ENCODE data around the gene CATSPER1. TPM values are rescaled to one million over a fixed set of nuclear protein-coding genes. Genes with fewer than 3 reads are reported as not detected.

CATSPER1 gene
- 0.32 TPM in 1 of 2 replicates, not detected in the other for total RNA-seq

GRCh38 chr11:66026017-66026529 is at the start of gene CATSPER1:
Gene CATSPER1 (minus strand): TSS chr11:66026479. CDS start chr11:66026379, 100 bp downstream.
- intact Hi-C loops (cut with micrococcal nuclease), result no loop called here

DNA sequence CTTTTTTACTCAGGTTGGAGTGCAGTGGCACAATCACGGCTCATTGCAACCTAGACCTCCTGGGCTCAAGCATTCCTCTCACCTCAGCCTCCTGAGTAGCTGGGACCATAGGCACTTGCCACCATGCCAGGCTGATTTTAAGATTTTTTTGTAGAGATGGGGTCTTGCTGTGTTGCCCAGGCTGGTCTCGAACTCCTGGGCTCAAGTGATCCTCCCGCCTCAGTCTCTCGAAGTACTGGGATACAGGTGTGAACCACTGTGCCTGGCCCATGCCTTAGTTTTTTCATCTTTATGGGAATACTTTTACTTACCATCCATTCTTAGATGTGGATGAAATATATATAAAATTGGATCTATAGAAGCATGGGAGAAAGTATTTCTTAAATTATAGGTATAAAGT is 49.0 kb upstream of the CATSPER1 start:
- intact Hi-C loops (cut with micrococcal nuclease), result no loop called here

DNA sequence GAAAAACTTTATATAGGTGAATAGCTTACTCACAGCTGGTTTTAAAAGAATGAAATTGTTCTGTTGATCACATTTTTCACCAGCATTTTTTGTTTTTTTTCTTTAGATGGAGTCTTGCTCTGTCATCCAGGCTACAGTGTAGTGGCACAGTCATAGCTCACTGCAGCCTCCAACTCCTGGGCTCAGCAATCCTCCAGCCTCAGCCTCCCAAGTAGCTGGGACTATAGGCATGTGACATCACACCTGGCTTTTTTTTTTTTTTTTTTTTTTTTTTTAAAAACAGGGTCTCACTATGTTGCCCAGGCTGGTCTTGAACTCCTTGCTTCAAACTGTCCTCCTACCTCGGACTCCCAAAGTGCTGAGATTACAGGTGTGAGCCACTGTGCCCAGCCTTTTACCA is 47.4 kb upstream of the CATSPER1 start:
- intact Hi-C loops (cut with micrococcal nuclease), result no loop called here

DNA sequence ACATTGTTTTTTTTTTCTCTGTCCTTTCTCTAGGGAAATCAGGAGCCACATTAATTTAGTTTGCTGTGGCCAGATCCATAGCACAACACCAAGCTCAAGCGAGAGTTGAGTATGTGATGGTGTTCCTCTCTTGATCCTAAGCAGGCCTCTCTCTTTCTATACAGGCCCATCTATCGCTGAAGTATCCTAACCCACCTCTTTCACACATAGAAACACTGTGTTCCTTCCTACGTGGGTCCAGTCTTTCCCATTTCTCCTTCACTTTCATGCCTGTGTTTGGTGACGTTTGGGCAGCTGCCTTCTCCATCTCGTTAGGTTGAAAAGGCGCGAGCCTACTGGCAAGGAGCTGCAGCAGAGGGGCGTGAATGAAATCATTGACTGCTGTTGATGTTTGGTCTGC is 46.2 kb upstream of the CATSPER1 start:
- intact Hi-C loops (cut with micrococcal nuclease), result no loop called here

DNA sequence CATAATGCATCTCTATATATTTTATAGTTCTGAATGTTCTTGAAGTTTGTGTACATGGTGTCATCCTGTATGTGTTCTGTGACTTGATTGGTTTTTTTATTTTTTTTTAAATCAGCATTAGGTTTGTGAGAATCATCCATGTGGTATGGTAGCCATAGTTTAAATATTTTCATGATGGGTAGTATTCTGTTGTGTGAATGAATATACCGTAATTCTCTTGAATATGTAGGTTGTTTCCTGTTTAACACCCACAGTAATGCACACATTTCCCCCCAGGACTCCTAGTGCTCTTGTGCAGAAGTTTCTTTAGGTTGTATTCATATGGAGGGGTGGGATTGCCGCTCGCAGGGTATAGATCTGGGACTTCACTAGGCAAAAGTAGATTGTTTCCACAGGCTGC is 45.8 kb upstream of the CATSPER1 start:
- intact Hi-C loops (cut with micrococcal nuclease), result no loop called here

DNA sequence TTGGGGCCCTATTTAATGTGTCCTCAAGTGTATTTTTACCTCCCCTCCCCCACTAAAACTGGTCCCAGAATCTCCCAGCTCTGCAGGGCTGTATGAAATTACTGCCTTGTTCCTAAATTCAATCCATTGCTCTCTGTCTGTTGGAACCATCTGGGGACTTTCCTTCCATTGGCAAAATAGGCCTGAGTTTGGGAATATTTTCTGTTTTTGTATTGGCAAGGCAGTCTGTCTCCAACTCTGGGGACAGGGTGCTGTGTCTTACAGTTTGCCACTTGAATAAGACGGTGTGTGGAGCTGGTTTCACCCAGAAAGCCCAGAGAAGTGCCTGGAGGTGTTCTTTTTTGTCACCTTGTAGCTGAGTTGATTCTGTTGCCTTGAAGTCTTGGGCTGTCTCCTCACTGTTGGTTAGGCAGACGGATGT is 45.1 kb upstream of the CATSPER1 start:
- intact Hi-C loops (cut with micrococcal nuclease), result loop anchor here (1.0 kb wide), 3 partner anchors 10 to 151 kb away; no protein-coding TSS in a partner anchor

- intact Hi-C loops (cut with micrococcal nuclease), result loop anchor here (1.0 kb wide), 3 partner anchors 11 to 152 kb away; no protein-coding TSS in a partner anchor
Observed at GRCh38 chr11:66070604-66071380, 44.5 kb upstream of the CATSPER1 start.

GRCh38 chr11:66069715-66070603 is 43.7 kb upstream of the CATSPER1 start, which contains the start of gene PACS1:
Gene PACS1 (plus strand): TSS chr11:66070272. CDS start chr11:66070487, 215 bp downstream.
- intact Hi-C loops (cut with micrococcal nuclease), result loop anchor here (1.0 to 10.0 kb wide), 4 partner anchors 18 to 565 kb away; partner anchors contain the start of genes RBM4 and SF3B2

DNA sequence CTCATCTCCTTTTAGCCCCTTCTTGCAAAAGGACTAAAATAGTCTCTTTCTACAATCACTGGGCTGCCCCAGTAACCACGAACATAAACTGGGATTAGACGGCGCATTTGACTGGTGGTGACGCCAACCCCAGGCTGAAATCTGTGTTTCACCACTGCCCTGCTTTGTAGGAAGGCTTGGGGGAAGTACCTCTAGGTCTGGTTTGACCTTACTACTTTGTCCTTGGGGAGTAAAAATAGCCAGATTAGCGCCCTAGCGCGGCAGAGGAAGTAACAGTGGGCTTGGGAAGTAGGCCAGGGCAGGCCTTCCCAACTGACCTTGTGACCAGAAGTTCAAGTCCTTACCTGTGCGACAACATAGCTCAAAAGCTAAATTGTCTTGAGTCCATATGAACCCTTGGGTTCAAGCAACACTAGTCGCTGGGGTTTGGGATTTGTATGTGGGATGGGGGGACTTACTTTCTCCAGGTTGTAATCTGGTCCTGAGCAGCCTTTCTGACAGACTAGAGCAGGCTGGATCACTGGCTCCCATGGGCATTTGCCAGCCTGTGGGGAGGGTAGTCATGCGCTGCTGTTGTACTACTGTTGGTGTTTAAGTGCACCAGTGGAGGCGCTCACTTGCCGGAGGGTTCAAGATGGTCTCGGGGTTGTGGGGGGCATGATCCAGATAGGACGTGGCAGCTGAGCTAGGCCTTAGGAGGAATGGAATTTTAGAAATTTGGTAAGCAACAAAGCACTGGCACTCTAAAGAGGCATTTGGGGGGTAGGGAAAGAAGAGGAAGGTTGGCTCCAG is 42.8 kb upstream of the CATSPER1 start:
- intact Hi-C loops (cut with micrococcal nuclease), result loop anchor here (1.0 to 10.0 kb wide), 4 partner anchors 17 to 566 kb away; partner anchors contain the start of genes RBM4 and SF3B2

DNA sequence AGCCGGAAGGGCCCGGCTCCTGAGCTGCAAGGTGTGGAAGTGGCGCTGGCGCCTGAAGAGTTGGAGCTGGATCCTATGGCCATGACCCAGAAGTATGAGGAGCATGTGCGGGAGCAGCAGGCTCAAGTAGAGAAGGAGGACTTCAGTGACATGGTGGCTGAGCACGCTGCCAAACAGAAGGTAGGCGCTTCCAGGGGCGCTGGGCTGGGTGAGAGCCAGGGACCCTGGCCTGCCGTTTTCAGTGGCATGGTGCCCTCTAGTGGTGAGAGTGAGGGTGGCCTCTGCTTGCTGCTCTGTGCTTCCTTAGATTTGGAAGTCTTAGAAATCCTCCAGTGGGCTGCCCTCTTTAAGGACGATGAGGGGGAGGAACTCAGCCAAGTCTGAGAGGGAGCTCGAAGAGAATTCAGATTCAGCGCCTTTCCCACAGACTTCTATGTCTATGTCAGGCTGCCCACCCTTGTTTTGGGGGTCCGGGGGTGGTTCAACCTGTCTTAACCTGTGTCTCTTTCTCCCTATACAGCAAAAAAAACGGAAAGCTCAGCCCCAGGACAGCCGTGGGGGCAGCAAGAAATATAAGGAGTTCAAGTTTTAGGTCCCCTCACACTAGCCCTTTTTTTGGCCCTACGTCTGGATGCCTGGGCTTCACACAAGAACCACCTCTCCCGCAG is 42.0 kb upstream of the CATSPER1 start:
- intact Hi-C loops (cut with micrococcal nuclease), result loop anchor here (2.0 to 10.0 kb wide), 2 partner anchors 59 to 567 kb away; partner anchors contain the start of gene RBM4

DNA sequence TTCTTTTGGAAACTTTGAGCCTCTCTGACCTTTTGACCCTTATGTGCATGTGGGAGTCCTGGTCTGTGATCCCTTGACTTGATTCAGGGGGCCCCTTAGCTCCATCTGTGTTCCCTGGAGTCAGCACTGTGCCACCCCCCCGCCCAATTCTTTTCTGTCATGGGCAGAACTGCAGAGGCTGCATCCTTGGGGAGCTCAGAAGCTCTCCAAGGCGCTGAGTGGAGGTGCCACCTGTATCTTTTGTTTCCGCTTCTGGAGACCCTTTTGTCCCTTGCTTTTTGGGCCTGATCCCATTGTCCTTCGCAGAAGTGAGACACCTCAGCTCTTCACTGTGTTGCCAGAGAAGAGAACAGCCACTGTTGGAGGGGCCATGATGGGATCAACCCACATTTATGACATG is 41.4 kb upstream of the CATSPER1 start:
- intact Hi-C loops (cut with micrococcal nuclease), result loop anchor here (2.0 to 10.0 kb wide), 2 partner anchors 59 to 567 kb away; partner anchors contain the start of gene RBM4

DNA sequence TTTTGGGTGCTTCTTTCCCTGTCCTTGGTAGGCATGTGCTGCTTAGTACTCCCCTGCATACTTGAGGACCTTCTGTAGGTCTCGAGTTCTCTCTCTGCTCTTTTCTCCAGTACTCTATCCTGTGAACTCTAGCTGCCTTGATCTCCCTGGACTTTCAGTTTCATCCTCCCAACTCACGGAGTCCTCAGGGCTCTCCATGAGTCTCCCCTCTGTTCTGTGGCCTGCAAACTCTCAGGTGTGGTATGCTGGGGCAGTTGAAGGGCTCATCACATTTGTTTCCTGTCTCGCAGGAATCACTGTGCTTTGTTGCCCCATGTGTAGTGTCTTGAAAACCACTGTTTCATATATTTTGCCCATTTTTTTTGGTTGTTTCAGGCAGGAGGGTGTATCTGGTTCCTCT is 40.5 kb upstream of the CATSPER1 start:
- intact Hi-C loops (cut with micrococcal nuclease), result loop anchor here (10.0 kb wide), 1 partner anchor 568 kb away; the partner anchor contains the start of gene RBM4

GRCh38 chr11:66064571-66064970 is 38.3 kb upstream of the CATSPER1 start:
- intact Hi-C loops (cut with micrococcal nuclease), result loop anchor here (10.0 kb wide), 1 partner anchor 570 kb away; the partner anchor contains the start of gene RBM4

DNA sequence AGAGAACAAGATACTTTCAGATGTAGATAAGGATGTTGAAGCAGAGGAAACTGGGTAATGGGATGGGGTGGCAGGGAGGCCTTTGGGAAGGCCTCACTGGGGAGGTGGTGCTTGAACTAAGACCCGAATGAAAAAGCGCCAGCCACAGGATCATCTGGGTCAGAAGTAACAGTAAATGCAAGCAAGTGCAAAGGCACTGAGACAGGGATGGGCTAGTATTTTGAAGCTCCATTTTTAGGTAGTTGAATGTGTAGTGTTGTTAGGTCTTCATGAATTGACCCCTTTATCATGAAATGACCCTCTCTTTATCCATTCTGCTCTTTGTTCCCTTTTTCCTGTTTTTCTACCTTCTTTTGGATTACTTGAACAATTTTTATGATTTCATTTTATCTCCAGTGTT is 37.6 kb upstream of the CATSPER1 start:
- intact Hi-C loops (cut with micrococcal nuclease), result loop anchor here (10.0 kb wide), 1 partner anchor 571 kb away; the partner anchor contains the start of gene RBM4

GRCh38 chr11:66062408-66062807 is 36.1 kb upstream of the CATSPER1 start:
- intact Hi-C loops (cut with micrococcal nuclease), result loop anchor here (10.0 kb wide), 1 partner anchor 572 kb away; the partner anchor contains the start of gene RBM4

- intact Hi-C loops (cut with micrococcal nuclease), result loop anchor here (10.0 kb wide), 1 partner anchor 574 kb away; the partner anchor contains the start of gene RBM4
Observed at GRCh38 chr11:66061268-66061667, 35.0 kb upstream of the CATSPER1 start.

- intact Hi-C loops (cut with micrococcal nuclease), result loop anchor here (10.0 kb wide), 1 partner anchor 575 kb away; the partner anchor contains the start of gene RBM4
Observed at GRCh38 chr11:66059966-66060680, 33.8 kb upstream of the CATSPER1 start.

- intact Hi-C loops (cut with micrococcal nuclease), result no loop called here
Observed at GRCh38 chr11:66056501-66056900, 30.2 kb upstream of the CATSPER1 start.

DNA sequence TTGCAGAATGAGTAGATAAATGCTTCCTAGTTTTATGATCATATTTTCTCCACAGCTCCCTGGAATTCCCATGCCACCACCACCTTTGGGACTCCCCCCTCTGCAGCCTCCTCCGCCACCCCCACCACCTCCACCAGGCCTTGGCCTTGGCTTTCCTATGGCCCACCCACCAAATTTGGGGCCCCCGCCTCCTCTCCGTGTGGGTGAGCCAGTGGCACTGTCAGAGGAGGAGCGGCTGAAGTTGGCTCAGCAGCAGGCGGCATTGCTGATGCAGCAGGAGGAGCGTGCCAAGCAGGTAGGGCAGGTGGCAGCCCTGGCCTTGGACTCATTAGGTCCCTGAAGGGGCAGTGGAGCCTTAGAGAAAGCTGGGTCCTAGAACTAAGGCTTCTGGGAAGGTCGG is 28.7 kb upstream of the CATSPER1 start:
- intact Hi-C loops (cut with micrococcal nuclease), result no loop called here
